Activated naive CD4-positive, alpha-beta T cell treated with anti-CD3 and anti-CD28 coated beads, Interleukin-2, amount 10 ng/mL, durations not matched to agents 7 days and 5 days (primary cell): Measurements from ENCODE around the gene SLC27A3.

ENCODE experiments used
- CTCF ChIA-PET: fragments of 350-600 bp; sonication (Branson Sonifier 250); formaldehyde crosslinking; loops from one replicate; lab custom pipeline; 2021; ENCODE audit warnings: antibody characterized with exemption; lab: Charles Lee
- DNase-seq: peaks from one replicate; pipeline ENCODE4 v3.0.0-alpha.2; 2020
- H3K27ac Mint-ChIP-seq: one replicate; pipeline ENCODE4 v1.8.0; 2021; ENCODE audit warnings: mild to moderate bottlenecking, moderate library complexity, mixed read lengths
- H3K27me3 Mint-ChIP-seq: one replicate; pipeline ENCODE4 v1.8.0; 2021; ENCODE audit warnings: mild to moderate bottlenecking, mixed read lengths
- H3K36me3 Mint-ChIP-seq: one replicate; pipeline ENCODE4 v1.8.0; 2021; ENCODE audit warnings: mixed read lengths
- H3K4me1 Mint-ChIP-seq: one replicate; pipeline ENCODE4 v1.8.0; 2021; ENCODE audit warnings: mixed read lengths
- H3K4me3 Mint-ChIP-seq: one replicate; pipeline ENCODE4 v1.8.0; 2021; ENCODE audit warnings: mild to moderate bottlenecking, moderate library complexity, mixed read lengths
- H3K9me3 Mint-ChIP-seq: one replicate; pipeline ENCODE4 v1.8.0; 2021; ENCODE audit warnings: mixed read lengths

SLC27A3 gene

GRCh38 chr1:153769221-153769620 lies 6.0 kb upstream of the SLC27A3 start:
- H3K4me3 Mint-ChIP-seq = no peak overlapping the region
- CTCF ChIA-PET = interaction anchor here (0.5 to 1.3 kb wide), 2 partner anchors 92 to 188 kb away, joined by 3 read pairs; no protein-coding TSS in a partner anchor
- H3K36me3 Mint-ChIP-seq = peaks cover 48% of the 10 kb centered on the region
- no peaks in the 10 kb centered on the region for H3K27me3 Mint-ChIP-seq
- no peaks in the 10 kb centered on the region for H3K9me3 Mint-ChIP-seq
- H3K4me1 Mint-ChIP-seq = peaks cover 10% of the 10 kb centered on the region
- DNase-seq = no peak
- peak overlapping the region; percentile 56 for H3K27ac Mint-ChIP-seq

GRCh38 chr1:153770797-153771196 lies 4.4 kb upstream of the SLC27A3 start:
- Mint-ChIP-seq H3K27ac (no peak overlapping the region), H3K4me1 (peaks cover 20% of the 10 kb centered on the region), H3K27me3 (no peaks in the 10 kb centered on the region), H3K4me3 (no peak overlapping the region), H3K36me3 (peaks cover 40% of the 10 kb centered on the region), H3K9me3 (no peaks in the 10 kb centered on the region)
- DNase-seq = no peak
- CTCF ChIA-PET = no interaction called here

- no peaks in the 10 kb centered on the region for H3K9me3 Mint-ChIP-seq
- peaks cover 23% of the 10 kb centered on the region for H3K4me1 Mint-ChIP-seq
- H3K36me3 Mint-ChIP-seq = peaks cover 40% of the 10 kb centered on the region
- no peak overlapping the region for H3K4me3 Mint-ChIP-seq
- CTCF ChIA-PET = no interaction called here
- no peaks in the 10 kb centered on the region for H3K27me3 Mint-ChIP-seq
- no peak overlapping the region for H3K27ac Mint-ChIP-seq
- no peak for DNase-seq
Measured at GRCh38 chr1:153771261-153771660, 3.9 kb upstream of the SLC27A3 start.

GRCh38 chr1:153771841-153772593 lies 3.2 kb upstream of the SLC27A3 start:
- peaks cover 30% of the 10 kb centered on the region for H3K4me1 Mint-ChIP-seq
- peaks cover 39% of the 10 kb centered on the region for H3K36me3 Mint-ChIP-seq

GRCh38 chr1:153773096-153773921 lies 1.9 kb upstream of the SLC27A3 start:
- CTCF ChIA-PET = interaction anchor here (0.9 to 1.4 kb wide), 4 partner anchors 30 to 213 kb away, joined by 3 read pairs; partner anchors contain the start of gene RAB13
- Mint-ChIP-seq H3K27ac (peak overlapping the region; percentile 42), H3K9me3 (no peaks in the 10 kb centered on the region), H3K36me3 (peaks cover 31% of the 10 kb centered on the region), H3K27me3 (peaks cover 6% of the 10 kb centered on the region), H3K4me3 (no peak overlapping the region), H3K4me1 (peaks cover 36% of the 10 kb centered on the region)
- DNase-seq = no peak

More at GRCh38 chr1:153771841-153772593, 3.2 kb upstream of the SLC27A3 start:
- Mint-ChIP-seq H3K9me3 (no peaks in the 10 kb centered on the region), H3K27me3 (no peaks in the 10 kb centered on the region), H3K27ac (no peak overlapping the region), H3K4me3 (no peak overlapping the region)
- no peak for DNase-seq
- CTCF ChIA-PET = interaction anchor here (1.3 to 1.4 kb wide), 2 partner anchors 37 to 92 kb away, joined by 3 read pairs; no protein-coding TSS in a partner anchor

GRCh38 chr1:153774026-153774595 lies 1.1 kb upstream of the SLC27A3 start:
- CTCF ChIA-PET = interaction anchor here (0.9 to 2.1 kb wide), 3 partner anchors 29 to 213 kb away, joined by 3 to 10 read pairs (median 3); partner anchors contain the start of gene RAB13
- peak overlapping the region; percentile 79 for H3K4me3 Mint-ChIP-seq
- no peaks in the 10 kb centered on the region for H3K9me3 Mint-ChIP-seq
- peaks cover 24% of the 10 kb centered on the region for H3K36me3 Mint-ChIP-seq
- peaks cover 36% of the 10 kb centered on the region for H3K4me1 Mint-ChIP-seq
- no peak for DNase-seq
- peak overlapping the region; percentile 42 for H3K27ac Mint-ChIP-seq
- peaks cover 6% of the 10 kb centered on the region for H3K27me3 Mint-ChIP-seq

GRCh38 chr1:153775458-153776327 lies 486 bp downstream of the SLC27A3 start:
- peaks cover 18% of the 10 kb centered on the region for H3K36me3 Mint-ChIP-seq
- H3K4me3 Mint-ChIP-seq = peak overlapping the region; percentile 79
- peaks cover 36% of the 10 kb centered on the region for H3K4me1 Mint-ChIP-seq
- H3K9me3 Mint-ChIP-seq = no peaks in the 10 kb centered on the region
- peak overlapping the region; percentile 89 for H3K27ac Mint-ChIP-seq
- peaks cover 11% of the 10 kb centered on the region for H3K27me3 Mint-ChIP-seq
- CTCF ChIA-PET = interaction anchor here (0.8 to 2.1 kb wide), 3 partner anchors 21 to 211 kb away, joined by 3 to 10 read pairs (median 3); partner anchors contain the start of gene RAB13
- DNase-seq = peak; percentile 76

GRCh38 chr1:153776352-153776751 lies 1.1 kb downstream of the SLC27A3 start:
- CTCF ChIA-PET = interaction anchor here (2.1 kb wide), 1 partner anchor 210 kb away, joined by 10 read pairs; the partner anchor contains the start of gene RAB13
- Mint-ChIP-seq H3K4me1 (peaks cover 36% of the 10 kb centered on the region), H3K27ac (peak overlapping the region; percentile 22), H3K4me3 (peak overlapping the region; percentile 79), H3K36me3 (peaks cover 15% of the 10 kb centered on the region), H3K9me3 (no peaks in the 10 kb centered on the region), H3K27me3 (peaks cover 11% of the 10 kb centered on the region)
- DNase-seq = no peak

- Mint-ChIP-seq H3K4me3 (peak overlapping the region; percentile 79), H3K27me3 (peaks cover 11% of the 10 kb centered on the region), H3K27ac (peak overlapping the region; percentile 22), H3K36me3 (peaks cover 15% of the 10 kb centered on the region), H3K9me3 (no peaks in the 10 kb centered on the region), H3K4me1 (peaks cover 36% of the 10 kb centered on the region)
- DNase-seq = no peak
- CTCF ChIA-PET = no interaction called here
Measured at GRCh38 chr1:153776845-153777370, 1.7 kb downstream of the SLC27A3 start.

GRCh38 chr1:153777648-153778047 lies 2.4 kb downstream of the SLC27A3 start:
- Mint-ChIP-seq H3K9me3 (no peaks in the 10 kb centered on the region), H3K36me3 (peaks cover 11% of the 10 kb centered on the region), H3K27ac (peak overlapping the region; percentile 47), H3K27me3 (peaks cover 11% of the 10 kb centered on the region), H3K4me3 (no peak overlapping the region), H3K4me1 (peaks cover 38% of the 10 kb centered on the region)
- no peak for DNase-seq
- CTCF ChIA-PET = no interaction called here

GRCh38 chr1:153778051-153778823 lies 3.0 kb downstream of the SLC27A3 start:
- no peak overlapping the region for H3K4me3 Mint-ChIP-seq
- no peak overlapping the region for H3K27ac Mint-ChIP-seq
- peaks cover 7% of the 10 kb centered on the region for H3K36me3 Mint-ChIP-seq
- no peaks in the 10 kb centered on the region for H3K9me3 Mint-ChIP-seq
- DNase-seq = no peak
- peaks cover 41% of the 10 kb centered on the region for H3K4me1 Mint-ChIP-seq
- CTCF ChIA-PET = no interaction called here
- H3K27me3 Mint-ChIP-seq = peaks cover 11% of the 10 kb centered on the region

GRCh38 chr1:153778824-153779519 lies 3.8 kb downstream of the SLC27A3 start:
- Mint-ChIP-seq H3K27me3 (peaks cover 11% of the 10 kb centered on the region), H3K9me3 (no peaks in the 10 kb centered on the region), H3K4me1 (peaks cover 38% of the 10 kb centered on the region), H3K4me3 (no peak overlapping the region), H3K27ac (no peak overlapping the region), H3K36me3 (peaks cover 2% of the 10 kb centered on the region)
- DNase-seq = no peak
- CTCF ChIA-PET = no interaction called here
